Measurements from ENCODE around the gene BRINP3.

Gene BRINP3

DNA sequence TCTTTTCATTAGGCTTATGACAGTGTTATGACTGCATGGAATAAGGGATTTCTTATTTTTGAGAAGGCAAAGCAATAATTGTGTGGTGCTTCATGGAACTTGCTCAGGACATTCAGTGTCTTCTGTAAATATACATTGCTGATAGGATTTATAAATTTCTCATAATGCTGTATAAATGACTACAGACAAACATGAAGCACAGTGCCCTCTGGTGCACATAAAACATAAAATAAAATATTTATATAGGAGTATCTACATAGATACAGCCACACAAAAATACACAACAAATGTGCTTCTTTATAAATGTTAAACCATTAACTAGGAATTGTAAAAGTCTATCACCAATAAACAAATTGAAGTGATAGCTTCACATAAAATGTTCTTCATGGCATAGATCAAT is 24.1 kb downstream of the BRINP3 start:
- in situ Hi-C loops (cut with HindIII; ENCODE audit: low sequenced_read_pairs) = no loop called here

DNA sequence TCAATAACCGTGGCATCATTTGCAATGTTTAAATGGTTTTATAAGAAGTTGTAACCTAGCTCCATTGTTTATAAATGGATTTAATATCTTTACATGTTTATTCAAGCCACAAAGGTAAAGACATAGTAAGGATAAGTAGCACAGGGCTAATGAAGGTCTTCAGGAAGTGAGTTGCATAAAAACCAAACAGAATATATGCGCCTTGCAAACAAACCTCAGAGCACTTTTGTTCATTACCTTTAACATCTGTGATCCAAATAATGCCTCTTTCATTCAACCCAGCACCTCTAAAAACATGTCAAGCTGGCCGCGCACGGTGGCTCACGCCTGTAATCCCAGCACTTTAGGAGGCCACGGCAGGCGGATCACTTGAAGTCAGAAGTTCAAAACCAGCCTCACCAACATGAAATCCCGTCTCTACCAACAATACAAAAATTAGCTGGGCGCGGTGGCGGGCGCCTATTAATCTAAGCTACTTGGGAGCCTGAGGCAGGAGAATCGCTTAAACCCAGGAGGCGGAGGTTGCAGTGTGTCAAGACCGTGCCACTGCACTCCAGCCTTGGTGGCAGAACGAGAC is 25.3 kb downstream of the BRINP3 start:
- in situ Hi-C loops (cut with HindIII; ENCODE audit: low sequenced_read_pairs) = no loop called here

DNA sequence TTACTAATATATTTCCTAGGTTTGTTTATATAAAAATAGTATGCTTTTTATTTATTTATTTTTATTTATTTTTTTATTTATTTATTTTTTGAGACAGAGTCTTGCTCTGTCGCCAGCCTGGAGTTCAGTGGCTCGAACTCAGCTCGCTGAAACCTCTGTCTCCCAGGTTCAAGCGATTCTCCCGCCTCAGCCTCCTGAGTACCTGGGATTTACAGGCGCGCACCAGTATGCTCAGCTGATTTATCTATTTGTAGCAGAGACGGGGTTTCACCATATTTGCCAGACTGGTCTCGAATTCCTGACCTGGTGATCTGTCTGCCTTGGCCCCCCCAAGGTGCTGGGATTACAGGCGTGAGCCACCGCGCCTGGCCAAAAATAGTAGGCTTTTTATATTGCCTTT is 33.2 kb downstream of the BRINP3 start:
- in situ Hi-C loops (cut with HindIII; ENCODE audit: low sequenced_read_pairs) = no loop called here

DNA sequence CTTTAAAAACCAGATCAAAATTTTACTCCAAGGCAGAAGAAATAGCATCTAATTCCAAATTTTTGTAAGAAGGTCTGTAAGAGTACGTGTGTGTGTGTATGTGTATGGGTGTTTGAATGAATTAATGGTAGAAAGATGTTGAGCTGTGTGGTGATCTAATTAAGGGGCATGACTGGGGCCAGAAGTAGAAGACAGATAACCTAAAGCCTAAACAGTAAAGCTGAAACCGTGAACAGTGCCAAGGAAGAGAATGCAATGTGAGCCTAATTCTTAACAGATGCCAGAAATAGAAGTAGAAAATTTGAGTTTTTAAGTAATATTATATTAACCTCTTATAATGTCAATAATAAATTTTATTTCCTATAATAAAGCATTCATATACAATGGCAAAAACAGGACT is 38.2 kb downstream of the BRINP3 start:
- in situ Hi-C loops (cut with HindIII; ENCODE audit: low sequenced_read_pairs) = no loop called here

DNA sequence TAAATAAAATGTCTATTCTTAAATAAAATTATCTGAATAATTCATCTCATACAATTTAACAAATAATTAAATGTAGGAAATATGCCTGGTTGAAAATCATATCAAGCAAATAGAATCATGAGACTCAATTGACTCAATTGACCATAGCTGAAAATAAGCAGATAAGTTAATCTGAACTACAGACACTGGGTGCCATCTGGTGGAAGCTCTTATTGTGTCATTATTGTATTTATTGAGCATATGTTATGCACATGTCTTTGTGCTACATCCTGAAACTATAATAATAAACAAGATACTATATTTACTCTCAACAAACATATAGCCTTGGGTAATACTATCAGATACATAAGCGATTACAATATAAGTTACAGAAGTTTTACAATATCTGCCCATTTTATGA is 41.0 kb downstream of the BRINP3 start:
- in situ Hi-C loops (cut with HindIII; ENCODE audit: low sequenced_read_pairs) = no loop called here

DNA sequence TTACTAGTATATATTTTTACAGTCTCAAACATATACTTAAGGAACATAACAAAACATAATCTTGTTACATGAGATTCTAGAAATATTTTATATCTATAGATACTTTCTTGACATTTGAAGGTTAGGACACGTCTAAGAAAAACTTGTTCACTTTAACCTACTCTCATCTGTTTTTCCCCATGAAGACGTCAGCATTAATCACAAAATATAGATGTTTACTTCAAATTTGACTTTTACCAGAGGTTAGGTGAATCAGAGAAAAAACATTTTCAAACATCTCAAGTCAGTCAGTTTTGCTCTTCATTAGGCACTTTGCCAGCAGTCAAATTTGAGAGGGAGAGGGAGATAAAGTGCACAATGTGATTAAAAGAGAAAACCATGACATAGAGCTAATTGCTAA is 47.7 kb downstream of the BRINP3 start:
- in situ Hi-C loops (cut with HindIII; ENCODE audit: low sequenced_read_pairs) = no loop called here

DNA sequence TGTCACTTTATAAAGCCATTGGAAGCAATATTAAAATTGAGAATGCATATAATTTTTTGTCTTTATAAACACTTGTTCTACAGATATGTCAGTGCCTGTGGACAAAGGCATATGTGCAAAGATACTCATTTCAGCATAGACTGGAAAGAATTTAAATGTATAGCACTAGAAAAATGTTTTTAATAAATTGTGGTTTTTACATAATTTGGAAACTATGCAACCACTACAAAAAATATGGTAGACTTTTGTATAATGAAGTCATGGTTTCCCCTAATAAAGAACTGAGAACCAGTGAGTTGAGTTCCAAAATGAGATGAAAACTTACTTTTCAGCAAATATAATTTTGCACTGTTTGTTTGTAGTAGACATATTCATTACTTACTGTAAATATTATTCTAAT is 48.5 kb downstream of the BRINP3 start:
- in situ Hi-C loops (cut with HindIII; ENCODE audit: low sequenced_read_pairs) = no loop called here

DNA sequence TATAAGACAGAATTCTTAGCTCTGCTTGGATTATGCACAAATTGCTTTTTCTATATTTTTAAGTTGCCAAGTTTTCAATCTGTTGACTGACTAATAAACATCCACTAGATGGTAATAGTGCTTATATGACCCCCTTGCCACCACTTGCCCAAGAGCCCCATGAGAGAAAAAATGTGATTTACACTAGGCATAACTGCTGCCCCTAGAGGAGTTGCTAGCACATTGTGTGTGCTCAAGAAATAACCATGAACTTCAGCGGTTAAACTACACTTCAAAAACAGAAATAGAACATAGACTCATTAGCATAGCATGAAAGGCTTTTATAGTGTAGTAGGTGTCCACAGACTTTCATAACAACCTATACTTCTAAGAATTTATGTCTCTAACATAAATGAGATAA is 61.4 kb downstream of the BRINP3 start:
- in situ Hi-C loops (cut with HindIII; ENCODE audit: low sequenced_read_pairs) = no loop called here

DNA sequence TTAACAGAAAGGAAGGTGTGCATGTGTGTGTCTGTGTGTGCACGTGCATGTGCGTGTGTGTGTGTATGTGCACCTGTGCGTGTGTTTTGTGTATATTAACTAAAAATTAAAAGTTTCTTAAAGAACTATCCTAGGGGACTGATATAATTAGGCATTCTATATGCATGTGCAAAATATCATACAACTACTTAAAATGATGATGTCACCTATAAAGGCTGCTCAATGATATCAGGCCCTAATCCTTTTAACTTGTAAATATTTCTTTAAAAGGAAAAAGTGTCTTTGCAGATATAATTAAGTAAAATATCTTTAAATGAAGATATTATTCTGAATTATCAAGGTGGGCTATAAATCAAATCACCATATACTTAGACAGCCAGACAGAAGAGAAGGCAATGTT is 64.5 kb downstream of the BRINP3 start:
- in situ Hi-C loops (cut with HindIII; ENCODE audit: low sequenced_read_pairs) = no loop called here

DNA sequence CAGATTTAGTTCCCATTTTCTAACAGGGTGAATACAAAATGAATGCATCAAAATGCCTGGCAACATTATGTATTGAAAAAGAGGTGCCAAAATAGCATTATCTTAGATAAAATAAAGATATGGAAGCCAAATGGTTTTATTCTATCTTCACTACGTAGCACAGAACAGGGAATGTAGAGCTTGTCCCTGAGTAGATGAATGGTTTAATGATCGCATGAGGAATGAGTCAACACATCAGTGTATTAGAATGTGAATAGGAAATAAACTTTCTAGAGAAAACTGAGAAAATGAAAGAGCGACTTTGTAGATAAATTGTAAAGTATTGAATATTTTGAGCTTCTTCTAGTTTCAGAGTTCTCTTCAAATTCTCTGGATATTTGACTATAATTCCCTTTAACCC is 74.3 kb downstream of the BRINP3 start:
- in situ Hi-C loops (cut with HindIII; ENCODE audit: low sequenced_read_pairs) = no loop called here

DNA sequence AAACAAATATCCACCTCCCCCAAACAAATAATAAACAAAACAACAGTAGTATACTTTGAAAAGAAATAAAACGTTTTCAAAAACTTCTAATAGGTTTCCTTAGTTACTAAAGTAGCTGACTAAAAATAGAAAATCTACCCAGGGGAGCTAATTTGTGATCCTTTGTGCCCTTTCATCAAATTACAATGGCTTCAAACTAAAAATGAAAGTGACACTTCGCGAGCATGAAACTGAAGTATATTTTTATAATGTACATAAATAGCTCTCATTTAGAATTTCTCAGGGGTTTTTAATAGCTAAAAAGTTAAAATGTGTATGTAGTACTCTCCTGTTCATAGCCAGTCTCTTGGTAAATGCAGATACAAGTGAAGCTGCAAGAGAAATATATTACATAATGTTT is 78.4 kb downstream of the BRINP3 start:
- in situ Hi-C loops (cut with HindIII; ENCODE audit: low sequenced_read_pairs) = no loop called here

DNA sequence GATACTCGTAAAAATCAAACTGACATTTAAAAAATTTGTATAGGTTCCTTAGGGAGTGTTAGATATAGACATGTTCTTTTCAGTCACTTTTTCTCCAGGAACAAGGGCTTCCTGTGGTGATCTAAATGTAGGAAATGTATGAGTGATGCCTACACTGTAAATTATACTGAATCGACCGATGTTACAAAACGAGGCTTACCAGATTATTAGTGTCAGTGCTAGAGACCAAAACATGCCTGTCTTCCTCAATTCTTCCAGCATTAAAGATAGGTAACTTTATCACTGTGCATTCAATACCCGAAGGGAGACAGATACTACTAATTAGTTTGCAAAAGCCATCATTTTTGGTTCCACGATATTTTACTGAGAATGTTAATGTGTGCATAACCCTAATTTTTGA is 86.1 kb downstream of the BRINP3 start:
- in situ Hi-C loops (cut with HindIII; ENCODE audit: low sequenced_read_pairs) = no loop called here

DNA sequence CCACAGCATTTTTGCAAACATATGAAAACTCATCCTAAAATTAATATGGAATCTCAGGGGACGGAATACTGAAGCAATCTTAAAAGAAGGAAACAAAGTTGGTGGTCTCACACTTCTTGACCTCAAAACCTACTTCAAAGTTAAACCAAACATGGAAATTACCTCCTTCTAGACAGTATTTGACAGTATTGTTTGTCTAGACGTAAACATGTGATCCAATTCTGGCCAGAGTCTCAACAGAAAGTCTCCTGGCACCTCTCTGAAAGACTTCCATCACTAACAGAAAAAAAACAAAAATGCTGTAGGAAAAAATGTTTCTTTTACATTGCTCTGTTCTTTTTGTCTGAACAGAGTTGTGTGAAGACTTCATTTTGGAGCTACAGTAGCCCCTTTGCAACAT is 99.7 kb downstream of the BRINP3 start:
- in situ Hi-C loops (cut with HindIII; ENCODE audit: low sequenced_read_pairs) = no loop called here

DNA sequence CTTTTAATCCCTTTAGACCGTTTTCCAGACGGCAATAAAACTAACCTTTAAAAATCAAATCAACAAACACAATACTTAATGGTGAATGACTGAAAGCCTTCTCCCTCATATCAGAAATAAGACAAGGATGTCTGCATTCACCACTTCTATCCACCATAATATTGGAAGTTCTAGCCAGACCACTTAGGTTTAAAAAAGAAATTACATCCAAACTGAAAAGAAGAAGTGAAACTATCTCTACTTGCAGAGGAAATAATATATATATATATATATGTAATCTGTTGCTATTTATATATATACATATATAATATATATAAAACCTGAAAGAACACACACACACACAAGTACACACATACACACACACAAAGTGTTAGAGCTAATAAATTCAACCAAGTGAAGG is 100.4 kb downstream of the BRINP3 start:
- in situ Hi-C loops (cut with HindIII; ENCODE audit: low sequenced_read_pairs) = no loop called here

DNA sequence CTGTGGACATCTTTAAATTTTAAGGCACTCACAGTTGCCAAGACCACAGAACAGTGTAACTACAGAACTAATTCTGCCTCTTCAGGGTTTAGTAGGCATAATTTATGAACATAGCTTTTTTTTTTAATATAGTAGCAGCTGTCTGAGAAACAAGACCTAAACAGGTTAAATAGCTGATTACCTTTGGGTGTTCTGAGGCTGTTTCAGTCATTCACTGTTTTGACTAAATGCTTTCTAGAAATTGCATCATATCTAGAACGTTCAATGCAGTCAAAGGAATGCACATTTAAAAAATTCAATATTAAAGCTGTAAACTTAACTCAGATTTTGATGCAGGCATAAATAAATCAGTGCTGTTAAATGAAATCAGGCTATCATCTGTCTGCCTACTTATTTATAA is 101.6 kb downstream of the BRINP3 start:
- in situ Hi-C loops (cut with HindIII; ENCODE audit: low sequenced_read_pairs) = no loop called here

DNA sequence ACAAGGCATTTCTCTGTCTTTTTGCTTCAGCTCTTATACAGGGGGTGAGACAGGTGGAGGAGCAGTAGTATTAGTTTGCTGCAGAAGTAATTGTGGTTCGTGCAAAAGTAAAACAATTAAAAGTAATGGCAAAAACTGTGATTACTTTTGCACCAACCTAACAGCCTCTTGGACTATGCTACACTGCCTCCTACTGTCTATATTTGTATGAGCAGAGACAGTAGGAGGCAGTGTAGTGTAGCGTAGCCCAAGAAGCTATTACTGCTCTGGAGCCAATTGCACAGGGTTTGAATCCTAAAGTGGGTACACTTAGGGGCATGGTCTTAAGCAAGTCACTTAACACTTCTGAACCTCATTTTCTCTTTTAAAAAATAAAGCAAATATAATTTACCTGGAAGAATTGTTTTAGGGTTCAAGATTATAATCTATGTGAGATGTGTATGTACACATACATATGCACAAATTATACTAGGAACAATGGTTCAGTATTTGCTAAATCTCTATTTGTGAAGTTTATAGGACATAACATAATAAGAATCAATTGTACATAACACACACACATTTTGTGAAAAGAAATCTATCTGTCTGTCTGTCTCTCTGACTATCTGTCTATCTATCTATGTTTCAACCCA is 103.8 kb downstream of the BRINP3 start:
- in situ Hi-C loops (cut with HindIII; ENCODE audit: low sequenced_read_pairs) = no loop called here

DNA sequence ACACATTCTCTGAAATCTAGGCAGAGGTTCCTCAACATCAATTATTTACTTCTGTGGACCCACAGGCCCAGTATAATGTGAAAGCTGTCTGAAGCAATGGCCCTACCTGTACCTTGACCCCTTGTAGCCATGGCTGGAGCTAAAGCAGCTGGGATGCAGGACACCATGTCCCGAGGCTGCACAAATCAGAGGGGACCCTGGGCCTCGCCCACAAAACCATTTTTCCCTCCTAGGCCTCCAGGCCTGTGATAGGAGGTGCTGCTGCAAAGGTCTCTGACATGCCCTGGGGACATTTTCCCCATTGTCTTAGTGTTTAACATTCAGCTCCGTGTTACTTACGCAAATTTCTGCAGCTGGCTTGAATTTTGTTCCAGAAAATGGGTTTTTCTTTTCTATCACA is 110.5 kb downstream of the BRINP3 start:
- in situ Hi-C loops (cut with HindIII; ENCODE audit: low sequenced_read_pairs) = no loop called here

DNA sequence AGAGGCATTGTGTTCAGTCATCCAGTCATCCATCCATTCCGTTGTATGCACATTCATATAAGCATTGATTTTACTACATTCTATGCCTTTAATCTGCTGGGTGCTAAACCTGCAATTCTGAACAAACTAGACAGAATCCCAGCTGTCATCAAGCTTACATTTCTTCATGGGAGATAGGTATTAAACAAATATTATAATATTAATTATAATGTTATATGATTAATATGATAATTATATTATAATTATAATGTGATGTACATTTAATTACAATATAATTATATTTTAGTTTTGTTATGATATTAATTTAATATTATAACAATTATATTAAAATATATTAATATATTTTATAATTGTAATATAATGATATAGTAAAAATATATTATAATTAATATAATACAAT is 112.4 kb downstream of the BRINP3 start:
- in situ Hi-C loops (cut with HindIII; ENCODE audit: low sequenced_read_pairs) = no loop called here

DNA sequence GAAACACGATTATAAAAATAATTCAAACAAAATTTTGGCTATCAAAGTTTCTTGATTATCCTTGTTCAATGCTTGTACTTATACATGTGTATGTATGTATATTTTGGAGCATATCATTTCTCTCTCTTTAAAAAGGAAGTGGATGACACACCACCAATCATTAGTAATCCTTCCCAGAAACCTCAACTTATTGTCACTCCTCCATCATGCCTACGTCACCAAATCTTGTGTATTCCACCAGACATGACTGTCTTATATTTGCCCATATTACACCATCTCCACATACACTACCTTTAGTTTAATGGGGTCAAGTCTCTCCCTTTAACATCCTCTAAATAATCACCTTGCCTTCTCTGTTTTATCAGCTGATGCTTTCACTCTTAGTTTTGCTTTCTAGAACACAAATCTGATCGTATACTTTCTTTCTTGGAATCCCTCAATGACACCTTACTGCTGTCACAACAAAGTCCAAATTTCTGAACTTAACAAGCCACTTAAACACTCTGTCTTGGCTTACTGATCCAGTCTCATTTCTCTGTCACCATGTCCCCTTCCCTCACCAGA is 124.0 kb downstream of the BRINP3 start:
- in situ Hi-C loops (cut with HindIII; ENCODE audit: low sequenced_read_pairs) = no loop called here

DNA sequence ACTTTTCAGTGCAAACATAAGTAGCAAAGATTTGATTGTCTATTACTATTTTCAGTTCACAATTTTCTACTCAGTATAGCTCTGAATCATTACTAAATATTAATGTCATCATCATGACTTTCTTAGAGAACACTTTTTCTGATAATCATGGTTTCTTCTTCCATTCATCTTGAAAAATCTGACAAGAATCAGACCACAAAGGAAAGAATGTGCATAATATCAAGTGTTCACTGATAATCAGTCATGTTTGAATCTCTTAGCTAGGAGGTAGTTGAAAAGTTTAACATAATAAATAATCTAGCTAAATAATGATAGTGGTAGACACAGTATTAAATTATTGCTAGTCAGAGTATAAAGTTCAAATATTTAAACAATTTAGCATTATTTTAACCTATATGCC is 133.2 kb downstream of the BRINP3 start:
- in situ Hi-C loops (cut with HindIII; ENCODE audit: low sequenced_read_pairs) = no loop called here

DNA sequence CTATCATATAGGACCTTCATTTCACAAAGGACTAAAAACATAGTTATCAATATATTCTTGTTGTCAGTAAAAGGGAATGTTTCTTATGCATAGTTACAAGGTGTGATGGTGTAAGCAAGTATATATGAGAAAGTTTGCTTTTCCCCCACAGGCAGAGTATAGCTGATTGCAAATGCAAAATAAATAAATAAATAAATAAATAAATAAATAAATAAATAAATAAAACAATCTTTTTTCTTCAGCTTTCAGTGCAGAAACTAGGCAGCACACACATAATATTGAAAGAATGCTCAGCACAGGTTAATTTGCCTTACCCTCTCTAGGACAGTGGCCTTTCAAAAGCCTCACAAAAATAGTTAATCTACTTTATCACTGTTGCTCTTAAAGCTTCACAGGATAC is 138.8 kb downstream of the BRINP3 start:
- in situ Hi-C loops (cut with HindIII; ENCODE audit: low sequenced_read_pairs) = no loop called here

DNA sequence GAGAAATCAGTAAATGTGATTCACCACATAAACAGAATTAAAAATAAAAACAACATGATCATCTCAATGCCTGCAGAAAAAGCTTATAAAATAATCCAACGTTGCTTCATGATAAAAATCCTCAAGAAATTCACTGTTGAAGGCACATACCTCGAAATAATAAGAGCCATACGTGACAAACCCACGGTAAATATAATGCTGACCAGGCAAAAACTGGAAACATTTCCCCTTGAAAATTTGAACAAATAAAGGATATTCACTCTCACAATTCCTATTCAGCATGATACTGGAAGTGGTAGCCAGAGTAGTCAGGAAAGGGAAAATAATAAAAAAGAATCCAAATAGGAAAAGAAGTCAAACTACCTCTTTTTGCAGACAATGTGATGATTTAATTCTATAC is 148.8 kb downstream of the BRINP3 start:
- in situ Hi-C loops (cut with HindIII; ENCODE audit: low sequenced_read_pairs) = no loop called here

DNA sequence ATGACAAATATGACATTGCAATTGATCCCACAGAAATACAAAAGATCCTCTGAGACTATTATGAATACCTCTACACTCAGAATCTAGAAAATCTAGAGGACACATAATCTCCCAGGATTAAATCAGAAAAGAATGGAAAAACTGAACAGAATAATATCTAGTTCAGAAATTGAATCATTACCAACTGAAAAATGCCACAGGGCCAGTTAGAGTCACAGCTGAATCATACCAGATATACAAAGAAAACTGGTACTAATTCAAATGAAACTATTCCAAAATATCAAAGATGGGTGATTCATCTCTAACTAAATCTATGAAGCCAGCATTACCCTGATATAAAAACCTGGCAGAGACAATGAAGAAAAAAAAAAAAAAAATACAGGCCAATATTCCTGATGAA is 149.3 kb downstream of the BRINP3 start:
- in situ Hi-C loops (cut with HindIII; ENCODE audit: low sequenced_read_pairs) = no loop called here

All from endothelial cell of hepatic sinusoid (primary cell).